Measurements from ENCODE around the gene ALG9.

ALG9 gene

GRCh38 chr11:111741751-111742150 lies 129.6 kb downstream of the ALG9 start:
- no peaks in the 10 kb centered on the region for H3K27me3 ChIP-seq (ENCODE audit: insufficient read depth, poor library complexity, severe bottlenecking)
- DNase-seq (ENCODE audit: low read depth in 1 of 2, low spot score in 1 of 2): no peak
- no peak overlapping the region for H3K4me3 ChIP-seq (replicated peaks; ENCODE audit: insufficient read depth, low read length)
- no peak overlapping the region for H3K27ac ChIP-seq (replicated peaks)
- TF ChIP-seq, protein P1, sequence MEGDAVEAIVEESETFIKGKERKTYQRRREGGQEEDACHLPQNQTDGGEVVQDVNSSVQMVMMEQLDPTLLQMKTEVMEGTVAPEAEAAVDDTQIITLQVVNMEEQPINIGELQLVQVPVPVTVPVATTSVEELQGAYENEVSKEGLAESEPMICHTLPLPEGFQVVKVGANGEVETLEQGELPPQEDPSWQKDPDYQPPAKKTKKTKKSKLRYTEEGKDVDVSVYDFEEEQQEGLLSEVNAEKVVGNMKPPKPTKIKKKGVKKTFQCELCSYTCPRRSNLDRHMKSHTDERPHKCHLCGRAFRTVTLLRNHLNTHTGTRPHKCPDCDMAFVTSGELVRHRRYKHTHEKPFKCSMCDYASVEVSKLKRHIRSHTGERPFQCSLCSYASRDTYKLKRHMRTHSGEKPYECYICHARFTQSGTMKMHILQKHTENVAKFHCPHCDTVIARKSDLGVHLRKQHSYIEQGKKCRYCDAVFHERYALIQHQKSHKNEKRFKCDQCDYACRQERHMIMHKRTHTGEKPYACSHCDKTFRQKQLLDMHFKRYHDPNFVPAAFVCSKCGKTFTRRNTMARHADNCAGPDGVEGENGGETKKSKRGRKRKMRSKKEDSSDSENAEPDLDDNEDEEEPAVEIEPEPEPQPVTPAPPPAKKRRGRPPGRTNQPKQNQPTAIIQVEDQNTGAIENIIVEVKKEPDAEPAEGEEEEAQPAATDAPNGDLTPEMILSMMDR (IDR thresholded peaks at IDR 0.05; ENCODE audit: insufficient read depth, low read length): no peak
- no peak for TF ChIP-seq SPI1 (IDR thresholded peaks at IDR 0.05; ENCODE audit: borderline replicate concordance, low read depth)
- no peak for TF ChIP-seq POLR2AphosphoS5 (IDR thresholded peaks at IDR 0.05; ENCODE audit: low read depth)
- TF ChIP-seq GABPA (IDR thresholded peaks at IDR 0.05; ENCODE audit: low read depth): no peak
- TF ChIP-seq, protein P2, sequence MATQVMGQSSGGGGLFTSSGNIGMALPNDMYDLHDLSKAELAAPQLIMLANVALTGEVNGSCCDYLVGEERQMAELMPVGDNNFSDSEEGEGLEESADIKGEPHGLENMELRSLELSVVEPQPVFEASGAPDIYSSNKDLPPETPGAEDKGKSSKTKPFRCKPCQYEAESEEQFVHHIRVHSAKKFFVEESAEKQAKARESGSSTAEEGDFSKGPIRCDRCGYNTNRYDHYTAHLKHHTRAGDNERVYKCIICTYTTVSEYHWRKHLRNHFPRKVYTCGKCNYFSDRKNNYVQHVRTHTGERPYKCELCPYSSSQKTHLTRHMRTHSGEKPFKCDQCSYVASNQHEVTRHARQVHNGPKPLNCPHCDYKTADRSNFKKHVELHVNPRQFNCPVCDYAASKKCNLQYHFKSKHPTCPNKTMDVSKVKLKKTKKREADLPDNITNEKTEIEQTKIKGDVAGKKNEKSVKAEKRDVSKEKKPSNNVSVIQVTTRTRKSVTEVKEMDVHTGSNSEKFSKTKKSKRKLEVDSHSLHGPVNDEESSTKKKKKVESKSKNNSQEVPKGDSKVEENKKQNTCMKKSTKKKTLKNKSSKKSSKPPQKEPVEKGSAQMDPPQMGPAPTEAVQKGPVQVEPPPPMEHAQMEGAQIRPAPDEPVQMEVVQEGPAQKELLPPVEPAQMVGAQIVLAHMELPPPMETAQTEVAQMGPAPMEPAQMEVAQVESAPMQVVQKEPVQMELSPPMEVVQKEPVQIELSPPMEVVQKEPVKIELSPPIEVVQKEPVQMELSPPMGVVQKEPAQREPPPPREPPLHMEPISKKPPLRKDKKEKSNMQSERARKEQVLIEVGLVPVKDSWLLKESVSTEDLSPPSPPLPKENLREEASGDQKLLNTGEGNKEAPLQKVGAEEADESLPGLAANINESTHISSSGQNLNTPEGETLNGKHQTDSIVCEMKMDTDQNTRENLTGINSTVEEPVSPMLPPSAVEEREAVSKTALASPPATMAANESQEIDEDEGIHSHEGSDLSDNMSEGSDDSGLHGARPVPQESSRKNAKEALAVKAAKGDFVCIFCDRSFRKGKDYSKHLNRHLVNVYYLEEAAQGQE (IDR thresholded peaks at IDR 0.05; ENCODE audit: insufficient replicate concordance, low read depth): no peak

DNA sequence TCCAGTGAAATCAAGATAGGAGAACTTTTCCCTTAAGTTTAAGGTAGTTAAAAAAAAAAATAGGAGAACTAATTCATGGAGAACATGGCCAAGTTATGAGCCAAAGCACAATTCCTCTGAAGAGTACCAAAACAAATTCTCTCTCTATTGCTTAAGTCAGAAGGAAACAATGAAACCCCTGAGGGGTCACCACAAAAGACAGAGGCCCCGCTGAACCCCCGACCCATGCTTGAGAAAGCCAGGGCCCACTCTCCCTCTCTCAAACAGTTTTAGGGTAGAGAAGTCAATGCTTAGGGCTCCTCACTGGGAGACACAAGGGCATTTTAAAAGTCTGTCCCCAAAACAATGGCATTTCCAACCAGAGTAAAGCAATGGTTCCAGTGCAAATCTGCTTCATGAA lies 132.1 kb downstream of the ALG9 start:
- no peak overlapping the region for H3K4me3 ChIP-seq (replicated peaks; ENCODE audit: insufficient read depth, low read length)
- no peaks in the 10 kb centered on the region for H3K27me3 ChIP-seq (ENCODE audit: insufficient read depth, poor library complexity, severe bottlenecking)
- no peak for DNase-seq (ENCODE audit: low read depth in 1 of 2, low spot score in 1 of 2)
- H3K27ac ChIP-seq (replicated peaks): no peak overlapping the region
- TF ChIP-seq, protein P2 (IDR thresholded peaks at IDR 0.05; ENCODE audit: insufficient replicate concordance, low read depth): no peak
- no peak for TF ChIP-seq SPI1 (IDR thresholded peaks at IDR 0.05; ENCODE audit: borderline replicate concordance, low read depth)
- no peak for TF ChIP-seq POLR2AphosphoS5 (IDR thresholded peaks at IDR 0.05; ENCODE audit: low read depth)
- no peak for TF ChIP-seq GABPA (IDR thresholded peaks at IDR 0.05; ENCODE audit: low read depth)
- TF ChIP-seq, protein P1 (IDR thresholded peaks at IDR 0.05; ENCODE audit: insufficient read depth, low read length): no peak

DNA sequence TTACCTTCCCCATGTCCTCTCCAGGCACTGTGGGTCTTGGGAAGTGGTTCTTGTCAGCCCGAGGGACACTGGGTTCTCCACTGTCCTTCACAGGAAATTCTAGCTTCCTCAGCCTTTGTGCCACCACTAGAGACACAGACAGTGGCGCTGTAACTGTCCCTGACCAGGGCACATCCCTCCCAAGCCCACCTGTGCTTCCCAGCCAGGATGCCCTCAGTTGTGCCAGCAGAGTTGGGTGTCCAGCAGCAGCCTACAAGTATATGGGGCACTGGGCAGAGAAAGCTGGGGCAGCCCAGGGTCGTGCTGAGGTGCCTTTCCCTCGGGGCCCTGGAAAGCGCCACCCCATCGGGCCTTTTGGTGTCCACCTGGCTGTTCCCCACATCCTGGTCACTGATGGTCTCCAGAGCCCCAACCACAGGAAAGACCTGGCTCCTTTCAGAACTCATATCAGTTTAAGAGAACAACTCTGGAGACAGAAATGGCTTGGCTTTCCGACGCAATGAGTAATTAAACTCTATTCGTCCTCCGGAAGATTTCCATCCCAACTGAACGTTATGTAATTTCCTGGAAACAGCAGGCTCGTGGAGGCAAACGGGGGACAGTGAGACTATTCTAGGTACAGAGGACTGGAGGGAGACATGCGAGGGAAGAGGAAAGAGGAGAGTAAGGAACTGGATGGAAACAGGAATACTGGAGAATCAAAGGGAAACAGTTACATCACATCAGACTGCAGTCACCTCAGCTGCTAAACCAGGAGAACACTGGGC lies 133.8 kb downstream of the ALG9 start:
- H3K27me3 ChIP-seq (ENCODE audit: insufficient read depth, poor library complexity, severe bottlenecking): no peaks in the 10 kb centered on the region
- no peak overlapping the region for H3K4me3 ChIP-seq (replicated peaks; ENCODE audit: insufficient read depth, low read length)
- no peak for TF ChIP-seq POLR2AphosphoS5 (IDR thresholded peaks at IDR 0.05; ENCODE audit: low read depth)
- TF ChIP-seq, protein P2 (IDR thresholded peaks at IDR 0.05; ENCODE audit: insufficient replicate concordance, low read depth): no peak
- DNase-seq (ENCODE audit: low read depth in 1 of 2, low spot score in 1 of 2): no peak
- no peak overlapping the region for H3K27ac ChIP-seq (replicated peaks)

Data from HL-60 (cell line).